Aorta (tissue), 5 donors: Measurements from ENCODE around the gene COL4A4. TPM values are rescaled to one million over a fixed set of nuclear protein-coding genes. Genes with fewer than 3 reads are reported as not detected.

Source experiments
- ATAC-seq: fragments of 200-7000 bp; cut with Tn5 transposase; one replicate; pipeline ENCODE4 v1.9.1; 2022; ENCODE audit warnings: moderate library complexity; ENCODE audit not compliant: low FRiP score
- DNase-seq, 2 donors: peaks; one replicate each; pipeline ENCODE4 v3.0.0-alpha.2; 2020
- H3K27ac ChIP-seq, 2 donors: one replicate each; pipeline ENCODE4 v1.5.1; 2013; ENCODE audit warnings: low read length in 2 of 2, mild to moderate bottlenecking in 2 of 2, moderate library complexity in 2 of 2, control low read depth in 1 of 2, inconsistent platforms in 1 of 2, low read depth in 1 of 2
- H3K27me3 ChIP-seq, 2 donors: one replicate each; pipeline ENCODE4 v1.6.1; 2013; ENCODE audit warnings: control low read depth in 1 of 2, low read length in 1 of 2, mild to moderate bottlenecking in 1 of 2, moderate library complexity in 1 of 2; ENCODE audit not compliant: insufficient read depth in 2 of 2, control insufficient read depth in 1 of 2
- H3K36me3 ChIP-seq, 2 donors: one replicate each; pipeline ENCODE4 v1.6.1; 2013; ENCODE audit warnings: control low read depth in 1 of 2, low read length in 1 of 2, mild to moderate bottlenecking in 1 of 2; ENCODE audit not compliant: insufficient read depth in 2 of 2, control insufficient read depth in 1 of 2
- H3K4me1 ChIP-seq, 2 donors: one replicate each; pipeline ENCODE4 v1.6.1; 2013; ENCODE audit warnings: low read length in 2 of 2, control low read depth in 1 of 2, mild to moderate bottlenecking in 1 of 2, moderate library complexity in 1 of 2; ENCODE audit not compliant: insufficient read depth in 2 of 2, control insufficient read depth in 1 of 2
- H3K4me3 ChIP-seq, 2 donors: one replicate each; pipeline ENCODE4 v1.5.1; 2013; ENCODE audit warnings: low read length in 2 of 2, control low read depth in 1 of 2, mild to moderate bottlenecking in 1 of 2
- H3K9me3 ChIP-seq: one replicate; pipeline ENCODE4 v1.6.1; 2013; ENCODE audit warnings: mild to moderate bottlenecking, low read length; ENCODE audit not compliant: control insufficient read depth
- WGBS, 2 donors: extraction: QIAGEN DNeasy Blood & Tissue Kit; methylation state at CpG; one replicate each; pipeline ENCODE4 v1.1.7; 2013; 5-methylcytosine and 5-hydroxymethylcytosine counted together
- intact Hi-C, 2 donors: fragments of 100-400 bp; cut with DNase I; formaldehyde crosslinking; loops; one replicate each; pipeline versions ENCODE4 v1.14.2 to v1.15.0; 2022
- polyA plus RNA-seq, 2 donors: library from polyadenylated mRNA; stranded (reverse); fragments of 200-250 nt; gene quantifications; one replicate each; pipeline ENCODE4 v1.2.3, GENCODE V29; 2013
- total RNA-seq, 2 donors: library from RNA; stranded (reverse); fragmentation: NEBNext Ultra II Directional; extraction: Animal tissue kit (Norgen Biotek cat#: 25700); gene quantifications; one replicate each; pipeline ENCODE4 v1.2.1, GENCODE V29; 2021
- donor health status: healthy with polysubstance abuse.
- donor health status: Bipolar disorder and iron deficiency.
- donor health status: DM: no; HTN: no; CAD: no.
- donor health status: DM: no; HTN: no; CAD: no.
- donor health status: DM: yes; HTN: yes; CAD: no.

Gene COL4A4
- total and polyA plus RNA-seq, 4 donors, result 2.3 to 15.8 (median 14.5) TPM

GRCh38 chr2:226999661-227000060 is 164.3 kb downstream of the COL4A4 start:
- H3K4me1 ChIP-seq, result no peaks in the 10 kb centered on the region
- ATAC-seq (no peak), DNase-seq (no peak)
- no peaks in the 10 kb centered on the region for H3K27me3 ChIP-seq
- H3K4me3 ChIP-seq, result no peak overlapping the region
- intact Hi-C loops, result no loop called here
- H3K36me3 ChIP-seq, result peaks cover 0 to 4% of the 10 kb centered on the region in 2 donors
- WGBS, 2 donors, result 80 to 83% methylated on average over 2 of the region's 2 CpGs
- no peak overlapping the region for H3K27ac ChIP-seq
- no peaks in the 10 kb centered on the region for H3K9me3 ChIP-seq

- 67 to 71% methylated on average over 15 of the region's 15 CpGs for WGBS, 2 donors
- intact Hi-C loops, result no loop called here
- ATAC-seq (no peak), DNase-seq (peak; percentile 54 to 79)
- no peaks in the 10 kb centered on the region for H3K9me3 ChIP-seq
- H3K36me3 ChIP-seq, result peaks cover 0 to 4% of the 10 kb centered on the region in 2 donors
- no peaks in the 10 kb centered on the region for H3K27me3 ChIP-seq
- no peaks in the 10 kb centered on the region for H3K4me1 ChIP-seq
- no peak overlapping the region for H3K27ac ChIP-seq
- no peak overlapping the region for H3K4me3 ChIP-seq
Measured at GRCh38 chr2:226995625-226996041, 168.4 kb downstream of the COL4A4 start.

- WGBS, 2 donors, result 87 to 92% methylated on average over 4 of the region's 4 CpGs
- ATAC-seq (no peak), DNase-seq (no peak)
Measured at GRCh38 chr2:226994775-226995174, 169.2 kb downstream of the COL4A4 start.

GRCh38 chr2:226993171-226993570 is 170.8 kb downstream of the COL4A4 start:
- H3K27ac ChIP-seq, result no peak overlapping the region
- no peaks in the 10 kb centered on the region for H3K36me3 ChIP-seq
- no peak overlapping the region for H3K4me3 ChIP-seq
- no peak for ATAC-seq
- no peaks in the 10 kb centered on the region for H3K9me3 ChIP-seq
- intact Hi-C loops, result no loop called here
- 51 to 53% methylated on average over 4 of the region's 4 CpGs for WGBS, 2 donors
- no peaks in the 10 kb centered on the region for H3K27me3 ChIP-seq
- no peak for DNase-seq
- H3K4me1 ChIP-seq, result no peaks in the 10 kb centered on the region

More at GRCh38 chr2:226994775-226995174, 169.2 kb downstream of the COL4A4 start:
- intact Hi-C loops, result no loop called here
- no peaks in the 10 kb centered on the region for H3K4me1 ChIP-seq
- no peak overlapping the region for H3K4me3 ChIP-seq
- no peak overlapping the region for H3K27ac ChIP-seq
- peaks cover 0 to 4% of the 10 kb centered on the region in 2 donors for H3K36me3 ChIP-seq
- no peaks in the 10 kb centered on the region for H3K9me3 ChIP-seq
- H3K27me3 ChIP-seq, result no peaks in the 10 kb centered on the region

GRCh38 chr2:226991663-226992062 is 172.3 kb downstream of the COL4A4 start:
- no peaks in the 10 kb centered on the region for H3K9me3 ChIP-seq
- intact Hi-C loops, result no loop called here
- WGBS, 2 donors, result 88% methylated on average over 2 of the region's 2 CpGs
- H3K36me3 ChIP-seq, result no peaks in the 10 kb centered on the region
- H3K27me3 ChIP-seq, result no peaks in the 10 kb centered on the region
- no peaks in the 10 kb centered on the region for H3K4me1 ChIP-seq
- ATAC-seq (no peak), DNase-seq (no peak)
- H3K4me3 ChIP-seq, result no peak overlapping the region
- no peak overlapping the region for H3K27ac ChIP-seq

GRCh38 chr2:226985583-226985946 is 178.4 kb downstream of the COL4A4 start:
- no peak overlapping the region for H3K4me3 ChIP-seq
- DNase-seq (no peak), ATAC-seq (no peak)
- peaks cover 0 to 2% of the 10 kb centered on the region in 2 donors for H3K4me1 ChIP-seq
- H3K27me3 ChIP-seq, result no peaks in the 10 kb centered on the region
- no peak overlapping the region for H3K27ac ChIP-seq
- no peaks in the 10 kb centered on the region for H3K36me3 ChIP-seq
- intact Hi-C loops, result loop anchor here (2.0 to 10.0 kb wide), 7 partner anchors 151 to 1317 kb away; partner anchors contain the start of gene RHBDD1 (in 1 of the 2)
- no peaks in the 10 kb centered on the region for H3K9me3 ChIP-seq
- 19 to 24% methylated on average over 5 of the region's 5 CpGs for WGBS, 2 donors

- peak overlapping the region in 1 of 2 donors; percentile 6 for H3K27ac ChIP-seq
- H3K4me1 ChIP-seq, result peaks cover 0 to 2% of the 10 kb centered on the region in 2 donors
- intact Hi-C loops, result loop anchor here (2.0 to 10.0 kb wide), 7 partner anchors 150 to 1316 kb away; partner anchors contain the start of gene RHBDD1 (in 1 of the 2)
- H3K4me3 ChIP-seq, result no peak overlapping the region
- ATAC-seq, result peak; percentile 86
- no peak for DNase-seq
- 18% methylated on average over 8 of the region's 8 CpGs for WGBS, 2 donors
- no peaks in the 10 kb centered on the region for H3K36me3 ChIP-seq
- no peaks in the 10 kb centered on the region for H3K9me3 ChIP-seq
- no peaks in the 10 kb centered on the region for H3K27me3 ChIP-seq
Measured at GRCh38 chr2:226984750-226985582, 179.0 kb downstream of the COL4A4 start.

- no peak overlapping the region for H3K4me3 ChIP-seq
- H3K27ac ChIP-seq, result no peak overlapping the region
- ATAC-seq (no peak), DNase-seq (no peak)
- intact Hi-C loops, result loop anchor here (2.0 to 10.0 kb wide), 4 partner anchors 149 to 1315 kb away; partner anchors contain the start of gene RHBDD1 (in 1 of the 2)
- 86% methylated on average over 12 of the region's 12 CpGs for WGBS, 2 donors
- H3K36me3 ChIP-seq, result no peaks in the 10 kb centered on the region
- H3K27me3 ChIP-seq, result no peaks in the 10 kb centered on the region
- H3K4me1 ChIP-seq, result peaks cover 0 to 2% of the 10 kb centered on the region in 2 donors
- H3K9me3 ChIP-seq, result no peaks in the 10 kb centered on the region
Measured at GRCh38 chr2:226983895-226984749, 179.9 kb downstream of the COL4A4 start.
